GM19043 (cell line): ENCODE data around the gene TTC9.

Experiments used
- ATAC-seq: cut with Tn5 transposase; IDR thresholded peaks from one replicate; pipeline ENCODE4 v1.9.1; 2021; ENCODE audit warnings: low read depth; ENCODE audit not compliant: unreplicated experiment

Gene TTC9

GRCh38 chr14:70643967-70644366 lies 2.3 kb downstream of the TTC9 start:
- ATAC-seq = no peak

GRCh38 chr14:70645892-70646291 lies 4.2 kb downstream of the TTC9 start:
- no peak for ATAC-seq

GRCh38 chr14:70646705-70647104 lies 5.0 kb downstream of the TTC9 start:
- no peak for ATAC-seq

- ATAC-seq = no peak
Measured at GRCh38 chr14:70648346-70648745, 6.6 kb downstream of the TTC9 start.

- ATAC-seq = no peak
Measured at GRCh38 chr14:70649803-70650202, 8.1 kb downstream of the TTC9 start.

- ATAC-seq = no peak
Measured at GRCh38 chr14:70651522-70651921, 9.8 kb downstream of the TTC9 start.

- ATAC-seq = no peak
Measured at GRCh38 chr14:70652871-70653270, 11.2 kb downstream of the TTC9 start.

GRCh38 chr14:70653662-70654061 lies 11.9 kb downstream of the TTC9 start:
- ATAC-seq = no peak

- ATAC-seq = no peak
Measured at GRCh38 chr14:70654632-70655031, 12.9 kb downstream of the TTC9 start.

GRCh38 chr14:70655110-70655826 lies 13.6 kb downstream of the TTC9 start:
- ATAC-seq = peak; percentile 80

- no peak for ATAC-seq
Measured at GRCh38 chr14:70658899-70659298, 17.2 kb downstream of the TTC9 start.

GRCh38 chr14:70660967-70661893 lies 19.5 kb downstream of the TTC9 start:
- ATAC-seq = no peak

GRCh38 chr14:70662080-70662479 lies 20.4 kb downstream of the TTC9 start:
- ATAC-seq = no peak

GRCh38 chr14:70662816-70663215 lies 21.1 kb downstream of the TTC9 start:
- ATAC-seq = no peak

GRCh38 chr14:70663707-70664179 lies 22.0 kb downstream of the TTC9 start:
- no peak for ATAC-seq

GRCh38 chr14:70664698-70665447 lies 23.2 kb downstream of the TTC9 start:
- peak; percentile 4 for ATAC-seq

- ATAC-seq = peak; percentile 51
Measured at GRCh38 chr14:70665448-70666360, 24.0 kb downstream of the TTC9 start.

GRCh38 chr14:70666361-70666686 lies 24.6 kb downstream of the TTC9 start:
- ATAC-seq = no peak

GRCh38 chr14:70670992-70671651 lies 29.4 kb downstream of the TTC9 start:
- no peak for ATAC-seq
